Measurements from ENCODE around the gene KCNJ15. TPM values are rescaled to one million over a fixed set of nuclear protein-coding genes. Genes with fewer than 3 reads are reported as not detected.

Gene KCNJ15
- total and polyA plus RNA-seq, 2 of the 8 experiments (the other 6 are each of a cell fraction or from before 2014, with no cell fraction given): under 0.01 TPM; not detected in 1

DNA sequence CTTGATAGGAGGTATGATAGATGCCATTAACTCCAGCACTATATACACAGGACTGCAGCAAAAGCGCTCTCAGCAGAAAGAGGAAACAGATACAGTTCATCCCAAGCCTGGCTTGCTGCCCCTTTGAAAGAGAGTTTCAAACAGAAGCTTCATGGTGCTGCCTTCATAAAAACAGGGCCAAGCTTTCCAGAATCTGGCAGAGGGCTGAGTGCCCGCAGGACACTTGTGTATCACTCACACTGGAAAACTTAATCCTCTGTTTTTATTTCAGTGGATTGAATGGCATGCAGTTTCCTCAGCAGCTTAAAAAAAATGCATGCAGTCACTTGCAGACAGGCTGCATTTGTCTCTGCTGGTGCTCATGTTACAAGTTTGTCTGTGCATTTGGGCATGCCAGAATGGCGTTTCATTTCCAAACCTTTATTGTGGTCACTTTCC lies 40.4 kb downstream of the KCNJ15 start:
- ChIA-PET CTCF (ENCODE audit: partially characterized antibody) (interaction anchor here (0.6 to 1.3 kb wide), 6 partner anchors 12 to 129 kb away, joined by 3 to 4 read pairs (median 3); no protein-coding TSS in a partner anchor), POLR2A (ENCODE audit: partially characterized antibody) (no interaction called here)
- Histone ChIP-seq H3K4me2 (ENCODE audit: insufficient read depth in 1 of 2, low read depth in 2 of 2, low read length in 2 of 2) (peak overlapping the region in 1 of 2 experiments; percentile 1; a peak in 1 of 4 replicates), H3K4me3 (ENCODE audit: extremely low read depth in 1 of 4, insufficient read depth in 2 of 4, low read depth in 3 of 4, low read length in 4 of 4) (no peak overlapping the region), H4K8ac (ENCODE audit: extremely low read depth, insufficient read depth, low read length) (no peak overlapping the region), H4K20me1 (replicated peaks in 1 of 2; ENCODE audit: control insufficient read depth in 1 of 2, insufficient read depth in 2 of 2, low read length in 2 of 2) (no peaks in the 10 kb centered on the region), H2AFZ (ENCODE audit: low read length) (peak overlapping the region; percentile 43; the same call in 1 of the 2 replicates), H3K14ac (ENCODE audit: insufficient read length) (no peak overlapping the region), H3K9me3 (ENCODE audit: insufficient read depth in 2 of 2, low read depth in 1 of 2, low read length in 1 of 2) (no peaks in the 10 kb centered on the region), H3K23me2 (ENCODE audit: low read depth, low read length) (no peaks in the 10 kb centered on the region), H3K23ac (ENCODE audit: insufficient read length) (no peak overlapping the region), H3K27me3 (replicated peaks in 1 of 4; ENCODE audit: control insufficient read depth in 3 of 4, extremely low read depth in 1 of 4, insufficient read depth in 3 of 4, low read length in 3 of 4) (no peaks in the 10 kb centered on the region), H2AK5ac (ENCODE audit: low read depth, low read length) (no peak overlapping the region), H3K4ac (replicated peaks; ENCODE audit: insufficient read length, low read depth, low read length) (no peak overlapping the region), H3K4me1 (replicated peaks in 1 of 4; ENCODE audit: control insufficient read depth in 3 of 4, insufficient read depth in 4 of 4, low read length in 3 of 4) (peaks cover 0 to 12% (median 5%) of the 10 kb centered on the region in 4 experiments; a peak in 6 of 7 replicates), H2BK5ac (ENCODE audit: low read depth, low read length) (no peak overlapping the region), H2BK12ac (ENCODE audit: low read depth, low read length) (no peak overlapping the region), H4K91ac (replicated peaks; ENCODE audit: insufficient read length, low read length) (no peak overlapping the region), H3K9ac (replicated peaks in 1 of 4; ENCODE audit: extremely low read depth in 1 of 4, low read depth in 3 of 4, low read length in 3 of 4) (no peak overlapping the region), H2BK120ac (replicated peaks; ENCODE audit: low read depth, low read length) (no peak overlapping the region), H2BK15ac (ENCODE audit: low read length) (no peak overlapping the region), H2BK20ac (ENCODE audit: low read length) (no peak overlapping the region), H3K56ac (replicated peaks; ENCODE audit: insufficient read length, low read depth, low read length) (no peak overlapping the region), H3K18ac (ENCODE audit: extremely low read depth, low read length) (no peak overlapping the region), H3K79me2 (ENCODE audit: control insufficient read depth in 1 of 2, insufficient read depth in 2 of 2, low read length in 2 of 2) (no peaks in the 10 kb centered on the region), H4K5ac (ENCODE audit: insufficient read length, low read depth, low read length) (no peak overlapping the region), H3K36me3 (ENCODE audit: control insufficient read depth in 2 of 4, insufficient read depth in 4 of 4, low read length in 3 of 4) (no peaks in the 10 kb centered on the region), H3K27ac (ENCODE audit: low read depth, low read length) (no peak overlapping the region), H3K79me1 (ENCODE audit: low read depth, low read length) (no peaks in the 10 kb centered on the region)
- DNase-seq (ENCODE audit: low read depth in 1 of 2, low spot score in 2 of 2) (no peak), FAIRE-seq (no peak)
- WGBS, 2 experiments (ENCODE audit: extremely low coverage in 1 of 2, insufficient coverage in 1 of 2, insufficient read length in 1 of 2, insufficient replicate concordance in 2 of 2, low coverage in 1 of 2, low lambda C conversion rate in 2 of 2, missing lambda C conversion rate in 1 of 2): 69% methylated on average over 3 of the region's 3 CpGs; no CpG with 5 or more reads in 1 of the 2 experiments
- TF ChIP-seq MAFK (IDR thresholded peaks at IDR 0.05; ENCODE audit: low read depth, low read length) (no peak), MAX (IDR thresholded peaks at IDR 0.05) (no peak), JUN (IDR thresholded peaks at IDR 0.05; ENCODE audit: low read depth, low read length) (no peak), EGR1 (IDR thresholded peaks at IDR 0.05; ENCODE audit: borderline replicate concordance, low read depth, low read length) (no peak), TCF12 (IDR thresholded peaks at IDR 0.05; ENCODE audit: low read depth, low read length) (no peak), KDM4A (IDR thresholded peaks at IDR 0.05; ENCODE audit: low read depth, low read length, severe bottlenecking) (no peak), FOSL1 (IDR thresholded peaks at IDR 0.05; ENCODE audit: insufficient read depth, low read depth, low read length) (no peak), EZH2 (IDR thresholded peaks at IDR 0.05; ENCODE audit: low read depth, low read length, severe bottlenecking) (no peak), SUZ12 (IDR thresholded peaks at IDR 0.05; ENCODE audit: low read length) (no peak)
- TF ChIP-seq, protein P1, sequence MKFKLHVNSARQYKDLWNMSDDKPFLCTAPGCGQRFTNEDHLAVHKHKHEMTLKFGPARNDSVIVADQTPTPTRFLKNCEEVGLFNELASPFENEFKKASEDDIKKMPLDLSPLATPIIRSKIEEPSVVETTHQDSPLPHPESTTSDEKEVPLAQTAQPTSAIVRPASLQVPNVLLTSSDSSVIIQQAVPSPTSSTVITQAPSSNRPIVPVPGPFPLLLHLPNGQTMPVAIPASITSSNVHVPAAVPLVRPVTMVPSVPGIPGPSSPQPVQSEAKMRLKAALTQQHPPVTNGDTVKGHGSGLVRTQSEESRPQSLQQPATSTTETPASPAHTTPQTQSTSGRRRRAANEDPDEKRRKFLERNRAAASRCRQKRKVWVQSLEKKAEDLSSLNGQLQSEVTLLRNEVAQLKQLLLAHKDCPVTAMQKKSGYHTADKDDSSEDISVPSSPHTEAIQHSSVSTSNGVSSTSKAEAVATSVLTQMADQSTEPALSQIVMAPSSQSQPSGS (IDR thresholded peaks at IDR 0.05; ENCODE audit: low read length): no peak

All from H1 (cell line).